ENCODE results near the gene RTL10.

- TF ChIP-seq CTCF (IDR thresholded peaks at IDR 0.05) (no peak), POLR2A (IDR thresholded peaks at IDR 0.05) (no peak)
Observed at GRCh38 chr22:19865141-19865829, 10.6 kb upstream of the RTL10 start.
